ENCODE measurements around the gene ENOSF1.

- TF ChIP-seq POLR2AphosphoS5 (IDR thresholded peaks at IDR 0.05; ENCODE audit: low read depth, low read length) = no peak
- TF ChIP-seq POLR2A (IDR thresholded peaks at IDR 0.05; ENCODE audit: low read depth, low read length) = no peak
Observed at GRCh38 chr18:730692-731091, 18.3 kb upstream of the ENOSF1 start.

Data from GM12892 (cell line).